A673 (cell line): ENCODE data around the gene TEX10.

Experiments
- CTCF ChIP-seq: fragments of 300-800, 200-600 bp; sonication (generic); conservative IDR thresholded peaks from 2 replicates; pipeline ENCODE4 v1.5.1; 2017; ENCODE audit warnings: low read depth, mild to moderate bottlenecking, antibody characterized with exemption, low read length, moderate library complexity, mixed read lengths
- EZH2 ChIP-seq: fragments of 200-600 bp; sonication (generic); IDR thresholded peaks from 2 replicates; pipeline ENCODE4 v1.6.1; 2017; ENCODE audit warnings: borderline replicate concordance, low read depth, mild to moderate bottlenecking, mixed read lengths, antibody characterized with exemption, low read length; ENCODE audit not compliant: poor library complexity, severe bottlenecking

- TF ChIP-seq CTCF: no peak
- TF ChIP-seq EZH2: no peak
Observed at GRCh38 chr9:100281676-100282387, 70.9 kb downstream of the TEX10 start.
